ENCODE results near the gene HBG1. TPM values are rescaled to one million over a fixed set of nuclear protein-coding genes. Genes with fewer than 3 reads are reported as not detected.

The HBG1 gene
- polyA plus RNA-seq, 1 donor (not counting 4 experiments of a cell fraction or from before 2014, with no cell fraction given): 0.30 TPM

- Histone ChIP-seq H3K4me1 (ENCODE audit: control insufficient read depth, extremely low read depth, insufficient read depth, low read length) (no peaks in the 10 kb centered on the region), H3K9me3 (ENCODE audit: control insufficient read depth, low read depth, low read length) (no peaks in the 10 kb centered on the region), H3K36me3 (ENCODE audit: control insufficient read depth in 2 of 2, extremely low read depth in 1 of 2, insufficient read depth in 2 of 2, low read length in 2 of 2) (no peaks in the 10 kb centered on the region), H2AFZ (ENCODE audit: control insufficient read depth, low read length) (no peak overlapping the region), H3K79me2 (ENCODE audit: control insufficient read depth, insufficient read depth, low read length) (no peaks in the 10 kb centered on the region), H4K20me1 (ENCODE audit: control insufficient read depth, extremely low read depth, insufficient read depth, low read length) (no peaks in the 10 kb centered on the region), H3K4me2 (ENCODE audit: control insufficient read depth, extremely low read depth, insufficient read depth, low read depth, low read length) (no peak overlapping the region), H3K4me3 (ENCODE audit: control insufficient read depth in 2 of 3, extremely low read depth in 1 of 3, insufficient read depth in 2 of 3, low read depth in 1 of 3, low read length in 3 of 3) (no peak overlapping the region), H3K27ac (ENCODE audit: control insufficient read depth, insufficient read depth, low read length) (no peak overlapping the region), H3K9me1 (ENCODE audit: control insufficient read depth, extremely low read depth, insufficient read depth, low read length) (no peaks in the 10 kb centered on the region), H3K9ac (ENCODE audit: control insufficient read depth, extremely low read depth, insufficient read depth, low read length) (no peak overlapping the region), H3K27me3 (ENCODE audit: control insufficient read depth, extremely low read depth, insufficient read depth, low read length) (no peaks in the 10 kb centered on the region)
- TF ChIP-seq CTCF (optimal IDR thresholded peaks at IDR 0.05 in 1 of 3, IDR thresholded peaks at IDR 0.05 in 1 of 3, conservative IDR thresholded peaks at IDR 0.05 in 1 of 3; ENCODE audit: extremely low read depth in 1 of 3, insufficient read depth in 2 of 3, low read length in 3 of 3): no peak
- no peak for TF ChIP-seq EZH2 (IDR thresholded peaks at IDR 0.05; ENCODE audit: low read length)
- dilution Hi-C loops (cut with MboI; ENCODE audit: extremely low pct_ligation_motif_present, low sequenced_read_pairs): no loop called here
- FAIRE-seq (no peak), DNase-seq (ENCODE audit: low read depth, low spot score) (no peak)
Measured at GRCh38 chr11:5229356-5229755, 20.3 kb downstream of the HBG1 start.

GRCh38 chr11:5228124-5228523 lies 21.5 kb downstream of the HBG1 start:
- H3K9me1 ChIP-seq (ENCODE audit: control insufficient read depth, extremely low read depth, insufficient read depth, low read length): no peaks in the 10 kb centered on the region
- H3K4me2 ChIP-seq (ENCODE audit: control insufficient read depth, extremely low read depth, insufficient read depth, low read depth, low read length): no peak overlapping the region
- H3K36me3 ChIP-seq (ENCODE audit: control insufficient read depth in 2 of 2, extremely low read depth in 1 of 2, insufficient read depth in 2 of 2, low read length in 2 of 2): no peaks in the 10 kb centered on the region
- DNase-seq (ENCODE audit: low read depth, low spot score) (no peak), FAIRE-seq (no peak)
- no peaks in the 10 kb centered on the region for H3K9me3 ChIP-seq (ENCODE audit: control insufficient read depth, low read depth, low read length)
- no peaks in the 10 kb centered on the region for H3K4me1 ChIP-seq (ENCODE audit: control insufficient read depth, extremely low read depth, insufficient read depth, low read length)
- no peak overlapping the region for H2AFZ ChIP-seq (ENCODE audit: control insufficient read depth, low read length)
- no peak for TF ChIP-seq CTCF (optimal IDR thresholded peaks at IDR 0.05 in 1 of 3, IDR thresholded peaks at IDR 0.05 in 1 of 3, conservative IDR thresholded peaks at IDR 0.05 in 1 of 3; ENCODE audit: extremely low read depth in 1 of 3, insufficient read depth in 2 of 3, low read length in 3 of 3)
- TF ChIP-seq EZH2 (IDR thresholded peaks at IDR 0.05; ENCODE audit: low read length): no peak
- H3K27ac ChIP-seq (ENCODE audit: control insufficient read depth, insufficient read depth, low read length): no peak overlapping the region
- no peaks in the 10 kb centered on the region for H4K20me1 ChIP-seq (ENCODE audit: control insufficient read depth, extremely low read depth, insufficient read depth, low read length)
- no peak overlapping the region for H3K9ac ChIP-seq (ENCODE audit: control insufficient read depth, extremely low read depth, insufficient read depth, low read length)
- dilution Hi-C loops (cut with MboI; ENCODE audit: extremely low pct_ligation_motif_present, low sequenced_read_pairs): no loop called here
- no peak overlapping the region for H3K4me3 ChIP-seq (ENCODE audit: control insufficient read depth in 2 of 3, extremely low read depth in 1 of 3, insufficient read depth in 2 of 3, low read depth in 1 of 3, low read length in 3 of 3)
- H3K79me2 ChIP-seq (ENCODE audit: control insufficient read depth, insufficient read depth, low read length): no peaks in the 10 kb centered on the region
- no peaks in the 10 kb centered on the region for H3K27me3 ChIP-seq (ENCODE audit: control insufficient read depth, extremely low read depth, insufficient read depth, low read length)
